ENCODE measurements around the gene HDGFL1. TPM values are rescaled to one million over a fixed set of nuclear protein-coding genes. Genes with fewer than 3 reads are reported as not detected.

HDGFL1 gene
- total and polyA plus RNA-seq, 2 donors (not counting 3 experiments of a cell fraction or from before 2014, with no cell fraction given), result not detected

DNA sequence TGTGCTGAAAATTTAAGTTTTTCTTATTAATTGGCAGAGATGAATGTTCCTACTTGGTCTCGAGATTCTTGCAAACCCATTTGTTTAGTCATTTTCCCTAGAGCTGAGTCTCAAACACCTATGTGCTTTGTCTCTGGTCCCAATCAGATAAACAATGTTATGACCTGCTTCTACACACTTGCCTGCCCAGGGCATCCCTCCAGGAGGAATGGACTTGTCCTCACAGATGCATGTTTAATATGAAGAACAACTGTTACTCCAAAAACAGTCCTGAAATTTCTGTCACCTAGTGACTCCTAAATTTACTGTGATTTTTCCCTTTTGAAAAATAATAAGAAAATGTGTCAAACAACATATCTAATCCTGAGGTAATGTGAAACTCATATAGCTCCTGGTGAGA lies 43.7 kb downstream of the HDGFL1 start:
- no peaks in the 10 kb centered on the region for H4K20me1 ChIP-seq (replicated peaks; ENCODE audit: control insufficient read depth, extremely low read depth, insufficient read depth, low read length)
- TSS peak; percentile 92 for BruUV-seq (replicated peaks)
- peak; percentile 39 for DNase-seq (ENCODE audit: low read depth, low spot score)
- no peaks in the 10 kb centered on the region for H3K9me3 ChIP-seq (replicated peaks; ENCODE audit: control insufficient read depth, insufficient read depth, low read length)
- peak overlapping the region; percentile 51 for H3K4me2 ChIP-seq (ENCODE audit: insufficient read depth, low read length)
- ChIA-PET POLR2A (interaction anchor here (0.7 to 0.9 kb wide), 2 partner anchors 145 to 1019 kb away, joined by 3 read pairs; partner anchors contain the start of gene SOX4), CTCF (interaction anchor here (0.9 to 2.9 kb wide), 4 partner anchors 7 to 124 kb away, joined by 3 to 14 read pairs (median 4); no protein-coding TSS in a partner anchor)
- no peaks in the 10 kb centered on the region for H3K9me1 ChIP-seq (replicated peaks; ENCODE audit: control insufficient read depth, extremely low read depth, insufficient read depth, low read length)
- intact Hi-C loops (cut with micrococcal nuclease) (loop anchor here (1.0 to 10.0 kb wide), 8 partner anchors 142 to 1018 kb away; partner anchors contain the start of gene SOX4), dilution Hi-C loops (cut with MboI; ENCODE audit: extremely low pct_ligation_motif_present, low sequenced_read_pairs) (no loop called here)
- H3K79me2 ChIP-seq (ENCODE audit: control insufficient read depth, insufficient read depth, low read length), result no peaks in the 10 kb centered on the region
- peak overlapping the region; percentile 49 for H3K27ac ChIP-seq (ENCODE audit: insufficient read depth, low read depth, low read length)
- H3K36me3 ChIP-seq (ENCODE audit: control insufficient read depth in 2 of 2, extremely low read depth in 1 of 2, insufficient read depth in 2 of 2, low read length in 2 of 2), result no peaks in the 10 kb centered on the region
- FAIRE-seq, result no peak
- H2AFZ ChIP-seq (ENCODE audit: low read depth, low read length), result no peak overlapping the region
- H3K4me1 ChIP-seq (ENCODE audit: control insufficient read depth, extremely low read depth, insufficient read depth, low read length), result peaks cover 12% of the 10 kb centered on the region
- H3K27me3 ChIP-seq (ENCODE audit: control insufficient read depth in 2 of 2, insufficient read depth in 2 of 2, low read length in 2 of 2), result no peaks in the 10 kb centered on the region
- peak overlapping the region; percentile 32 for H3K9ac ChIP-seq (replicated peaks; ENCODE audit: extremely low read depth, insufficient read depth, low read length)
- TF ChIP-seq, protein P1, sequence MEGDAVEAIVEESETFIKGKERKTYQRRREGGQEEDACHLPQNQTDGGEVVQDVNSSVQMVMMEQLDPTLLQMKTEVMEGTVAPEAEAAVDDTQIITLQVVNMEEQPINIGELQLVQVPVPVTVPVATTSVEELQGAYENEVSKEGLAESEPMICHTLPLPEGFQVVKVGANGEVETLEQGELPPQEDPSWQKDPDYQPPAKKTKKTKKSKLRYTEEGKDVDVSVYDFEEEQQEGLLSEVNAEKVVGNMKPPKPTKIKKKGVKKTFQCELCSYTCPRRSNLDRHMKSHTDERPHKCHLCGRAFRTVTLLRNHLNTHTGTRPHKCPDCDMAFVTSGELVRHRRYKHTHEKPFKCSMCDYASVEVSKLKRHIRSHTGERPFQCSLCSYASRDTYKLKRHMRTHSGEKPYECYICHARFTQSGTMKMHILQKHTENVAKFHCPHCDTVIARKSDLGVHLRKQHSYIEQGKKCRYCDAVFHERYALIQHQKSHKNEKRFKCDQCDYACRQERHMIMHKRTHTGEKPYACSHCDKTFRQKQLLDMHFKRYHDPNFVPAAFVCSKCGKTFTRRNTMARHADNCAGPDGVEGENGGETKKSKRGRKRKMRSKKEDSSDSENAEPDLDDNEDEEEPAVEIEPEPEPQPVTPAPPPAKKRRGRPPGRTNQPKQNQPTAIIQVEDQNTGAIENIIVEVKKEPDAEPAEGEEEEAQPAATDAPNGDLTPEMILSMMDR (IDR thresholded peaks at IDR 0.05; ENCODE audit: extremely low read depth in 1 of 2, insufficient read depth in 1 of 2, low read depth in 1 of 2, low read length in 2 of 2), result no peak
- TF ChIP-seq POLR2A (IDR thresholded peaks at IDR 0.05; ENCODE audit: low read depth, low read length), result no peak
- TF ChIP-seq POLR2AphosphoS5 (IDR thresholded peaks at IDR 0.05; ENCODE audit: insufficient read depth, low read depth, low read length), result no peak
- TF ChIP-seq FOS (IDR thresholded peaks at IDR 0.05; ENCODE audit: borderline replicate concordance, insufficient read depth, low read length), result no peak
- TF ChIP-seq EZH2 (IDR thresholded peaks at IDR 0.05; ENCODE audit: borderline replicate concordance, low read depth, low read length, severe bottlenecking), result no peak
- no peak for TF ChIP-seq JUN (IDR thresholded peaks at IDR 0.05; ENCODE audit: borderline replicate concordance, insufficient read depth, insufficient read length, low read depth)
- no peak for TF ChIP-seq MYC (IDR thresholded peaks at IDR 0.05; ENCODE audit: low read depth, low read length)
- TF ChIP-seq, protein P2, sequence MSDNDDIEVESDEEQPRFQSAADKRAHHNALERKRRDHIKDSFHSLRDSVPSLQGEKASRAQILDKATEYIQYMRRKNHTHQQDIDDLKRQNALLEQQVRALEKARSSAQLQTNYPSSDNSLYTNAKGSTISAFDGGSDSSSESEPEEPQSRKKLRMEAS (IDR thresholded peaks at IDR 0.05; ENCODE audit: insufficient read depth, insufficient read length), result no peak
- no peak for TF ChIP-seq GATA2 (IDR thresholded peaks at IDR 0.05; ENCODE audit: insufficient read depth, insufficient read length, low read depth, low read length)
- no peak overlapping the region for H3K4me3 ChIP-seq (replicated peaks in 1 of 3; ENCODE audit: insufficient read depth in 1 of 3, low read depth in 1 of 3, low read length in 3 of 3)
